Measurements from ENCODE around the gene TRIM54.

- TF ChIP-seq EZH2 (IDR thresholded peaks at IDR 0.05; ENCODE audit: low read depth) (no peak), CTCF (conservative IDR thresholded peaks at IDR 0.05) (no peak)
Observed at GRCh38 chr2:27265536-27265870, 16.7 kb upstream of the TRIM54 start.
